Measurements from ENCODE around the gene NT5E. TPM values are rescaled to one million over a fixed set of nuclear protein-coding genes. Genes with fewer than 3 reads are reported as not detected.

The NT5E gene
- total RNA-seq, 1 experiment from 2014 or later, result 112 TPM

DNA sequence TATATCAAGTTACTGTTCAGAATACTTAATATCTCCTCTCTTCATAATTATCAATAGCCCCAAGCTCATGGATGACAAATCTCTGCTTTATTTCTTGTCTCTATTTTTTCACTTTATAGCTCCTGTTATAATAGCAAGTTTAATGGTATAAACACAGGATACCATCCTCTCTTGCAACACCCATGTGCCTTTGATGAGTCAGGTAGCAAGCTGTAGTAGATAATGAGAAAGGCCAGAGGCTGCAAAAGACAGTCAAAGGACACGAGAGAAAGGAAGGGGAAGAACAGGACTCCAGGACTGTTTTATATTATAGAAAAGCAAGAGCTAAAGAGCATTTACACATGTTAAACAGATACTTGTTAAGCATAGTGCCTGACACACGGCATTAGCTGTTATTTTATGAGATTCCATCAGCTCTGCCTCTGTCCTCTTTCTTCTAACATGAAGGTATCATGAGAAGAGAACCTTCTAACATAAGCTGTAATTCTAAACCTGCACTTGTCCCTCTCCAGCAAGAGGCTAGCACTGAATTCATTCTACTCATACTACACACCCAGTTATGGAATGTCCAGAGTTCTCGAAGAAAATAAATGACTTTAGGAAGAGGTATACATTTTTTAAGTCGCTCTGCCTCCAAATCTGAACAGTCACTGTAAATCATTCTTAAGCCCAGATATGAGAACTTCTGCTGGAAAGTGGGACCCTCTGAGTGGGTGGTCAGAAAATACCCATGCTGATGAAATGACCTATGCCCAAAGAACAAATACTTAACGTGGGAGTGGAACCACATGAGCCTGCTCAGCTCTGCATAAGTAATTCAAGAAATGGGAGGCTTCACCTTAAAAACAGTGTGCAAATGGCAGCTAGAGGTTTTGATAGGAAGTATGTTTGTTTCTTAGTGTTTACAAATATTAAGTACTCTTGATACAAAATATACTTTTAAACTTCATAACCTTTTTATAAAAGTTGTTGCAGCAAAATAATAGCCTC is 45.0 kb downstream of the NT5E start:
- peak; percentile 71 for DNase-seq (ENCODE audit: unreplicated experiment)
- POLR2A ChIA-PET, result interaction anchor here (0.7 to 2.8 kb wide), 9 partner anchors 12 to 142 kb away, joined by 3 to 9 read pairs (median 6); partner anchors contain the start of gene NT5E
- intact Hi-C loops (cut with micrococcal nuclease), result no loop called here
- peaks cover 15% of the 10 kb centered on the region for H3K36me3 Mint-ChIP-seq (ENCODE audit: insufficient read depth, unreplicated experiment)
- peak overlapping the region; percentile 49 for H3K27ac Mint-ChIP-seq (ENCODE audit: low read depth, unreplicated experiment)
- peaks cover 41% of the 10 kb centered on the region for H3K4me1 Mint-ChIP-seq (ENCODE audit: insufficient read depth, unreplicated experiment)
- H3K4me3 Mint-ChIP-seq (ENCODE audit: unreplicated experiment), result no peak overlapping the region
- CTCF ChIA-PET, result interaction anchor here (0.7 to 5.2 kb wide), 9 partner anchors 11 to 1409 kb away, joined by 3 to 78 read pairs (median 4); no protein-coding TSS in a partner anchor
- TF ChIP-seq, protein P1, sequence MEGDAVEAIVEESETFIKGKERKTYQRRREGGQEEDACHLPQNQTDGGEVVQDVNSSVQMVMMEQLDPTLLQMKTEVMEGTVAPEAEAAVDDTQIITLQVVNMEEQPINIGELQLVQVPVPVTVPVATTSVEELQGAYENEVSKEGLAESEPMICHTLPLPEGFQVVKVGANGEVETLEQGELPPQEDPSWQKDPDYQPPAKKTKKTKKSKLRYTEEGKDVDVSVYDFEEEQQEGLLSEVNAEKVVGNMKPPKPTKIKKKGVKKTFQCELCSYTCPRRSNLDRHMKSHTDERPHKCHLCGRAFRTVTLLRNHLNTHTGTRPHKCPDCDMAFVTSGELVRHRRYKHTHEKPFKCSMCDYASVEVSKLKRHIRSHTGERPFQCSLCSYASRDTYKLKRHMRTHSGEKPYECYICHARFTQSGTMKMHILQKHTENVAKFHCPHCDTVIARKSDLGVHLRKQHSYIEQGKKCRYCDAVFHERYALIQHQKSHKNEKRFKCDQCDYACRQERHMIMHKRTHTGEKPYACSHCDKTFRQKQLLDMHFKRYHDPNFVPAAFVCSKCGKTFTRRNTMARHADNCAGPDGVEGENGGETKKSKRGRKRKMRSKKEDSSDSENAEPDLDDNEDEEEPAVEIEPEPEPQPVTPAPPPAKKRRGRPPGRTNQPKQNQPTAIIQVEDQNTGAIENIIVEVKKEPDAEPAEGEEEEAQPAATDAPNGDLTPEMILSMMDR (IDR thresholded peaks at IDR 0.05; ENCODE audit: unreplicated experiment), result no peak
- H3K27me3 Mint-ChIP-seq (ENCODE audit: insufficient read depth, unreplicated experiment), result no peaks in the 10 kb centered on the region
- BruUV-seq (replicated peaks), result TSS peak; percentile 55
- H3K9me3 Mint-ChIP-seq (ENCODE audit: unreplicated experiment), result peaks cover 6% of the 10 kb centered on the region

DNA sequence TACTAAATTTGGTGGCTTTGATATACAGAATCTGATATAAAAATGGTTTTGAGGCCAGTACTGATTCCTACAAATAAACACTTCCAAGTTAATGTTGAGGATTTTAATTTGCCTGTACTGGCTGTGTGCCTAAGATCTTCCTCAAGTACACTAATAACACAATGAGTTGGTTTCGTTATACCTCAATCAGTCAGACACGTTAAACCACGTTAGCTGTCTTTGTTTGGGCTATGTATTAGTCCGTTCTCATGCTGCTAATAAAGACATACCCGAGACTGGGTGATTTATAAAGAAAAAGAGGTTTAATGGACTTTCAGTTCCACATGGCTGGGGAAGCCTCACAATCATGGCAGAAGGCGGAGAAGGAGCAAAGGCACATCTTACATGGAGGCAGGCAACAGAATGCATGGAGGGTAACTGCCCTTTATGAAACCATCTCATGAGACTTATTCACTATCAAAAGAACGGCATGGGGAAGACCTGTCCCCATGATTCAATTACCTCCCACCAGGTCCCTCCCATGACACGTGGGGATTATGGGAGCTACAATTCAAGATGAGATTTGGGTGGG is 46.2 kb downstream of the NT5E start:
- intact Hi-C loops (cut with micrococcal nuclease), result no loop called here
- ChIA-PET POLR2A (interaction anchor here (0.6 to 2.8 kb wide), 5 partner anchors 13 to 98 kb away, joined by 3 to 8 read pairs (median 6); partner anchors contain the start of genes NT5E and SNX14), CTCF (interaction anchor here (0.7 to 5.2 kb wide), 6 partner anchors 12 to 1410 kb away, joined by 4 to 78 read pairs (median 6); no protein-coding TSS in a partner anchor)
- H3K9me3 Mint-ChIP-seq (ENCODE audit: unreplicated experiment), result peaks cover 6% of the 10 kb centered on the region
- peaks cover 36% of the 10 kb centered on the region for H3K4me1 Mint-ChIP-seq (ENCODE audit: insufficient read depth, unreplicated experiment)
- peaks cover 7% of the 10 kb centered on the region for H3K36me3 Mint-ChIP-seq (ENCODE audit: insufficient read depth, unreplicated experiment)
- H3K27ac Mint-ChIP-seq (ENCODE audit: low read depth, unreplicated experiment), result no peak overlapping the region
- no peaks in the 10 kb centered on the region for H3K27me3 Mint-ChIP-seq (ENCODE audit: insufficient read depth, unreplicated experiment)
- TF ChIP-seq, protein P1 (IDR thresholded peaks at IDR 0.05; ENCODE audit: unreplicated experiment), result no peak
- no peak overlapping the region for H3K4me3 Mint-ChIP-seq (ENCODE audit: unreplicated experiment)
- no peak for DNase-seq (ENCODE audit: unreplicated experiment)
- no TSS peak for BruUV-seq (replicated peaks)

DNA sequence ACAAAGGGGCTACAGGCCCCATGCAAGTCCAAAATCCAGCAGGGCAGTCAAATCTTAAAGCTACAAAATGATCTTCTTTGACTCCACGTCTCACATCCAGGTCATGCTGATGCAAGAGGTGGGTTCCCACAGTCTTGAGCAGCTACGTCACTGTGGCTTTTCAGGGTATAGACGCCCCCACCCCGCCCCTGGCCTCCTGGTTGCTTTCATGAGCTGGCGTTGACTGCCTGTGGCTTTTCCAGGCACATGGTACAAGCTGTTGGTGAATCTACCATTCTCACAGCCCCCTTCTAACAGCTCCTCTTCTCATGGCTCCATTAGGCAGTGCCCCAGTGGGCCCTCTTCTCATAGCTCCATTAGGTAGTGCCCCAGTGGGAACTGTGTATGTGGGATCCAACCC is 47.0 kb downstream of the NT5E start:
- POLR2A ChIA-PET, result interaction anchor here (0.6 to 1.4 kb wide), 3 partner anchors 19 to 137 kb away, joined by 3 to 4 read pairs (median 3); partner anchors contain the start of gene SNX14
- intact Hi-C loops (cut with micrococcal nuclease), result no loop called here
- no peak overlapping the region for H3K4me3 Mint-ChIP-seq (ENCODE audit: unreplicated experiment)
- peaks cover 7% of the 10 kb centered on the region for H3K36me3 Mint-ChIP-seq (ENCODE audit: insufficient read depth, unreplicated experiment)
- peaks cover 6% of the 10 kb centered on the region for H3K9me3 Mint-ChIP-seq (ENCODE audit: unreplicated experiment)
- BruUV-seq (replicated peaks), result no TSS peak
- CTCF ChIA-PET, result interaction anchor here (0.8 to 2.1 kb wide), 4 partner anchors 13 to 142 kb away, joined by 4 to 13 read pairs (median 6); no protein-coding TSS in a partner anchor
- TF ChIP-seq, protein P1 (IDR thresholded peaks at IDR 0.05; ENCODE audit: unreplicated experiment), result no peak
- DNase-seq (ENCODE audit: unreplicated experiment), result no peak
- no peaks in the 10 kb centered on the region for H3K27me3 Mint-ChIP-seq (ENCODE audit: insufficient read depth, unreplicated experiment)
- peaks cover 32% of the 10 kb centered on the region for H3K4me1 Mint-ChIP-seq (ENCODE audit: insufficient read depth, unreplicated experiment)
- no peak overlapping the region for H3K27ac Mint-ChIP-seq (ENCODE audit: low read depth, unreplicated experiment)
